Right renal pelvis (tissue), 4 donors: ENCODE data around the gene FSTL1. TPM values are rescaled to one million over a fixed set of nuclear protein-coding genes. Genes with fewer than 3 reads are reported as not detected.

Experiments
- DNase-seq, 4 donors: peaks; one replicate each; pipeline ENCODE4 v3.0.0-alpha.2; 2013; ENCODE audit warnings: low read depth in 4 of 4, low spot score in 3 of 4, missing footprints in 1 of 4
- polyA plus RNA-seq, 4 donors: library from polyadenylated mRNA; unstranded; fragments of 120-200 nt; gene quantifications; one replicate each; pipeline ENCODE4 v1.2.1, GENCODE V29; 2013; ENCODE audit not compliant: insufficient read length in 4 of 4

FSTL1 gene, protein sequence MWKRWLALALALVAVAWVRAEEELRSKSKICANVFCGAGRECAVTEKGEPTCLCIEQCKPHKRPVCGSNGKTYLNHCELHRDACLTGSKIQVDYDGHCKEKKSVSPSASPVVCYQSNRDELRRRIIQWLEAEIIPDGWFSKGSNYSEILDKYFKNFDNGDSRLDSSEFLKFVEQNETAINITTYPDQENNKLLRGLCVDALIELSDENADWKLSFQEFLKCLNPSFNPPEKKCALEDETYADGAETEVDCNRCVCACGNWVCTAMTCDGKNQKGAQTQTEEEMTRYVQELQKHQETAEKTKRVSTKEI
- 100 to 1,000 TPM; 489 to 594 (median 561) TPM for polyA plus RNA-seq

DNA sequence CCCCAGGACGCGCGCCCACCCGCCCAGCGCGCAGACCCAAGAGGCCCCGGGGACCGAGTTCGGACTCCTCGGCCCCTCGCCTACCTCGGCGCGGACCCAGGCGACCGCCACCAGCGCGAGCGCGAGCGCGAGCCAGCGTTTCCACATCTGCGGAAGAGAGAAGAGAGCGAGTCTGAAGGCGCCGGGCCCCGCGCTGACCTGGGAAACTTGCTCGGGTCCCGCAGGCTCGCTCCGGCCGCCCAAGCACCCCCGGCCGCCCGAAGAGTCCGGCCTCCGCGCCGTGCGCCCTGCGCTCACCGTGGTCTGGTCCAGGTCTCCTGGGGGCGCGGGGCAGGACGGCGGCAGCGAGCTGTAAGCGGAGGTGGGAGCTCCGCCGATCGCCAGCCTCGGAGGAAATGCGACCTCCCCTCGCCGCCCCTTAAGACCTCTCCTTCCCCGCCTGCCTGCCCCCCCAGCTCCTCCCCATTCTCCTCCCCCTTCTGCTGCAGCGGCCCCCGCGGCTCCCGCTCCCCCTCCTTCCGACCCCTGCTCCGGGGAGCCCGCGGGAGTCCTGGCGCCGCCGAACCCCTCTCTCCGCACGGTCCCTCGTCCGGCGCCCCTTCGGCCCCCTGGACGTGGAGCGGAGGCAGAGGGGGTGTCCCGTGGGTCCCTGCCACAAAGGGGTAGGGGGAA lies at the start of gene FSTL1:
TSS of gene FSTL1 (minus strand) at position 393 of the 672 bp plus-strand sequence. CDS start at position 147, 246 bp downstream.
- DNase-seq = peak in 3 of 4 donors; percentile 58 to 69 (median 62)

DNA sequence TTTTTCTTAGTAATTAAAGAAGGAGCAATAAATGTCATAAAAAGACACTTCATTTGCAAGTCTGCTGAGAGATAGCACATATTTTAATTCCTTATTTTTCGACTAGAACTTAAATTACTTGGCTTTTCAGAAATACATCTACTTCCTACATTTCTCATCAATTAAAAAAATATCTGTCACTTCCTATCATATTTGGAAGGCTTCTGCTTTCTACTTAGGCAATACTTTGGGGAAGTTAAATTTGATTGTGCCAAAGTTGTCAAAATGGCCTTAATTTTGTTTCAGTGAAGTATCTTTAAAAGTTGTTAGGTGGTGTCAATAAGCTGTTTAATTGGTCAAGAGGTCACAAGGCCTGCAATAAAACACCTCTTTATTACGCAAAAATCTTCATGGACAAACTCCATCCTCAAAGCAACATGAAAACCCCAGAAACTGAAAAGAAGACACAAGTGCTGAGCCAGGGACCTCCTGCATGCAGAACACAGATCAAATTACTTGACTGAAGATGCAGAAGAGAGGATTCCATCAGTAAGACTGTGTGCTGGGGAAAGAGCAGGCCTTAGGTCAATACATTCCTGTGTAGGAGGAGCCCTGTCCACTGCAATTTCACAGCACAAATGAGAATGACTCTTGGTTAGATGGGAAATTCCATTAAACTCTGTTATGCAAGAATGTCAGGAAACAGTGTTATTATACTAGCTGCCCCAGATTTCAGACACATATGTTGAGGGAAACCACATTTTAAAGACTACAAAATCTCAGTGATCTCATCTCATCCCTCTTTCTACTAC lies 48.0 kb upstream of the FSTL1 start:
- peak in 3 of 4 donors; percentile 45 to 56 (median 54) for DNase-seq

DNA sequence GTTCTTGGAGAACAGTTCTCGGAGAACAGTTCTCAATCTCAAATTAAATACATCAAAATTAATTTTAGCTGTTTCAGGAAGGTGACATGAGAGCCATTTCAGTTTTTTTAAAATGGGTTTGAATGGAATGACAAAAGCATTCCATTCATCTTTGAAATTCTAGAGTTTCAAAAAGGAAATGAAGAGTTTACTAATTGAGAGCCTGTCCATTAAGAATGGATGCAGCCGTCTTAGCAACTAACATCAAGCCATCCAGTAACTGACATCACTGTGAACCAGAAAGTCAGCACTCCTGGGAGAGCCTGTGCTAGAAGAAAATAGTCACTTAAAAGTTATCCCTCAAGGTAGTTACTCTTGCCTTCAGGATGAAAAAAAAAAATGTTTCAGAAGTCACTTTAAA lies 47.0 kb upstream of the FSTL1 start:
- no peak for DNase-seq

DNA sequence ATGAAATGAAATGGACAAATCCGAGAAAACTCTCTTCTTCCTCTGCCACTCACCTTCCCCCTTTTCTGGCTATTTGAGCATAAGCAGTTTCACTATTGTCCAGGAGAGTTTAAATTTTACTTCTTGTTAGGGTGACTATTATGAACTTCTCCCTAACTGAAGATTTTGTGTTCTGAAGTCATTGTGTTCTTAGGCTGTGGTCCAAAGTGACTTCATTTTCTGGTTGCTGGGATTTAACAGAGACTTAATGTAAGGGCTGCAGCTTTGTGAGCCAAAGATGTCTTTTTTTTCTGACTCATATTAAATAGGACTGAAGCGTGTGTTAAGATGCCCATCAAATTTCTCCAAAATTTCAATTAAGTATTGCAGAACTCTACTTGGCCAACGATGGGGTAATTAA lies 46.5 kb upstream of the FSTL1 start:
- DNase-seq = peak; percentile 43 to 67 (median 64)

DNA sequence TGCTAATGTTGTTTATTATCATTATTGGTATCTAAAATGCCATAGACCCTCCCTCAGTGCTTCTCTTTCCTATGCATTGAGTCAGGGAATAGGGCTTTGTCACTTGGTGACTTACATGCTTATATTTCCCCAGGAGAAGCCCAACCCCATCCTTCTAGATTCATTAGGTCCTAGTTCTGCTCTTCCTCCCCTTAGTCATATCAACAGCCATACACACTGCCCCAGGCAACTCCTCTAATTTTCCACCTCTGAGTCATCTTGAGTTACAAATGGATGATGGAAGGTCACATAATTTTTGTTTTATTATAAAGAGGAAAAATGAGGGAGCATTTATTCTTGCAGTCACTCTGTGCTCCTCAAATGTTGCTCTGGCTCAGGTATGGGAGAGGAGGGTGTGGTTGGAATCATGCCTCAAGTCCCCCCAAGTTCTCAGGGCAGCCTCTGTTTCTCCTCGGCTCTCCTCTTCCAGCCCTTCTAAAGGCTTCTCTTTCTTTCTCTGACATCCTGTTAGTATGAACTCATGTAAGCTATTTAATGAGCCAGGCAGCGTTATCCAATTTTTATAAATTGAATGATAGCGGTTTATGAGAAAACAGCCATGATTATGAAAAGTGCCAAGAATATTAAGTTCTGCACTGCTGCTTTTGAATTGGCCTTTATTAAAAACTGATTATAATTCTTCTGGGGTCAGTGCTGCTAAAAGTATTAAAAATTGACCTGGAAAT lies 45.6 kb upstream of the FSTL1 start:
- DNase-seq = no peak

DNA sequence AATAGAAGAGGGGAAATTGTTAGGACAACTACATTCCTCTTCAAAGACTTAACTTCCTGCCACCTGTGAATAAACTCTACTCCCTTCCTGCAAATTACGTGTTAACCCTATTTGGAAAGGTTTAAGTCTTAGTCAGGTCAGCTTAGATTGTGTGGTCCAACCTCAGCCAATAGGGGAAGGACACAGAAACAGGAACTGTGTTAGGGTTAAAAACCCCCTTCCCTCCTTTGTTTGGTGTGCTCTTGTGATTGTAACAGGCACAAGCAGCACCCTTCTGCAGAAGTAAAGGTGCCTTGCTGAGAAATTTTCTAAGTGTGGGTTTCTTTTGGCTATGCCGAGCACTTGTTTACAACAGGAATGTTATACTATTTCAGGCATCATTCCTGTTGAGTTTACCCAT lies 45.0 kb upstream of the FSTL1 start:
- no peak for DNase-seq

DNA sequence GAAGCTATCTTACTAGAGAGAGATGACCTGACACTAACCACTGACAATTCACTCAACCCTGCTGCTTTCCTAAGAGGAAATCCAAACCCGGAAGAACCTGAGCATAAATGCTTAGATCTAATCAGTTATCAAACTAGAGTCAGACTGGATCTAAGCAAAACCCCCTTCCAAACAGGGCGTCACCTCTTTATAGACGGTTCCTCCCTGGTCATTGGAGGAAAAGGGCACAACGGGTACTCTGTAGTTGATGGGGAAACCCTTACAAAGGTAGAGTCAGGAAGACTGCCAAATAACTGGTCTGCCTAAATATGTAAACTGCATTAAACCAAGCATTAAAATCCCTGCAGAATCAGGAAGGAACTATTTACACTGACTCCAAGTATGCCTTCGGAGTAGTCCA lies 41.3 kb upstream of the FSTL1 start:
- DNase-seq = no peak

DNA sequence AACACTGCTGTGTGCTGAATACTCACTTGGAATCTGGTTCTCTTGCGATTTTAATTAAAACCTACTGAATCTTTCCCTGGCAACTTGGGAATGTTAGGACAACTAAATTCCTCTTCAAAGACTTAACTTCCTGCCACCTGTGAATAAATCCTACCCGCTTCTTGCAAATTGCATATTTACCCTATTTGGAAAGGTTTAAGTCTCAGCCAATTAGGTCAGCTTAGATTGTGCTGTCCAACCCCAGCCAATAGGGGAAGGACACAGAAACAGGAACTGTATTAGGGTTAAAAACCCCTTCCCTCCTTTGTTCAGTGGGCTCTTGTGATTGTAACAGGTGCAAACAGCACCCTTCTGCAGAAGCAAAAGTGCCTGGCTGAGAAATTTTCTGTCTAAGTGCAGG lies 38.6 kb upstream of the FSTL1 start:
- DNase-seq = no peak

DNA sequence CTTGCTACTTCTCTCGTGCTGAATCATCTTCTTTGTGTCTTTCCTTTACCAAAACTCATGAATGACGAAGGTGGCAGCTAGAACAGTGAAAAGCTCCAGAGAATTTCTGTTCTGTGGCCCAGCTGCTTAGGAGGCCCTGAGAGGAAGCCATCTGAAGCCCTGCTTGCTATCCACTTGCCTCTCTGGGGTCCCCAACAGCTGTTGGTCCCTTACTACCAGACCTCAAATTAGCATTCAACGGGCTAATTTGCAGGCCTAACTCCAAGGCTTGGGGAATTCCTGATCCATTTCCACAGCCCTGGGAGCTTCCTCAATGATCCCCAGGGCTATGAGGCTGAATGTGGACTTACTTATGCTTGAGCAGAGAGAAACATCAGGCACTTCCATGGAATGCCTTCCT lies 37.5 kb upstream of the FSTL1 start:
- no peak for DNase-seq

DNA sequence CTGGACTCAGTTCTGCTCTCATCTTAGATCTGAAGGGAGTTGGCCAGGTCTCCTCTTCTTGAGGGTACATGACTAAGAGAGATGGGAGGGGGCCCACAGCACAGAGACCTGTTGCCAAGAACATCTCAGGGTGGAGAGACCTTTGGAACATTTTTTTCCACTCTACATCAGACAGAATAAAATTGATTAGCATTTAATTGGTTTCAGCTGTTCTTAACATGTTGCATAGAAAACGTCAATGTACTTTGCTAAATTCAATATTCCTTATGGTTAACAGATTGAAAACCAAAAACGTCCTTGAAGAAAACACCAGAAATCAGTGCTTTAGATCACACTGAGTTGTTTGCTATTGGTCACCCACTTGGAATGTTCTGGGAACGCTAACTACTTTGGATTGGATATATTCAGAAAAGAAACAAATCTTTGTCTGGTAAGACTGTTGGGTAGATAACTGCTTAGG lies 36.4 kb upstream of the FSTL1 start:
- DNase-seq = no peak

DNA sequence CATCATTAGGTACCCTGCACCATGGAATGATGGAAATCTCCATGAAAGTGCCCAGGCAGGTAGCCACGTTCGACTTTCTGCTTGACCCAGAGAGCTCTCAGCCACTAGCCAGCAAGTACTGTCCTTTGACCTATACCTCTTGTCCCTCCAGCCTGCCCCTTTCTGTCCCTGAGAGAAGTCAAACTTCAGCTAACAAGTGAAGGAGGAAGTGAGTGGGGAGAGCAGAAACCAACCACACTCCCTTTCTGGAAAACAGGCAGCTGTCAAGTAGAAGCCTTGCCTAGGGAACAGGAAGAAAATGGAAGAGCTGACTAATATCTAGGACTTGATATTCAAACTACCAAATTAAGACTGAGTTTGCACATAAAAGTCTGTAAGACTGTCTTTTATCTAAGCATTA lies 30.3 kb upstream of the FSTL1 start:
- DNase-seq = no peak

DNA sequence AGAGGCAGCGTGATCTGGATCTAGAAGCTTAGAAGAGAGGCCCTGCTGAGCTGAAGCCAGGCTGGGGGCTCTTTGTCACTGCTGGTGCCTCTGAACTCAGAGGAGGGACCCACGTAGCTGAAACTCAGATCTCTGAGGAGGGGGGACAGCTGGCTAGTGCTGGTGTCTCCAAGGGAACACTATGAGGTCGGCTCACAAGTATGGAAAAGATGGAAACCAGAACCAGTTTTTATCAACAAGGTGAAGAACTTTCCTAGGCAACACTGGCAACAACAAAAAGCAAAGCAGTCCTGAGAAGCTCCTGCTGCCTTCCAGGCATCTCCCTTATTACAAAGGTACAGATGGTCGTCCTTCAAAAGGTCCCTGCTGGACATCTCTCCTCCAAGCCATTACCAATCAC lies 27.0 kb upstream of the FSTL1 start:
- DNase-seq = no peak

DNA sequence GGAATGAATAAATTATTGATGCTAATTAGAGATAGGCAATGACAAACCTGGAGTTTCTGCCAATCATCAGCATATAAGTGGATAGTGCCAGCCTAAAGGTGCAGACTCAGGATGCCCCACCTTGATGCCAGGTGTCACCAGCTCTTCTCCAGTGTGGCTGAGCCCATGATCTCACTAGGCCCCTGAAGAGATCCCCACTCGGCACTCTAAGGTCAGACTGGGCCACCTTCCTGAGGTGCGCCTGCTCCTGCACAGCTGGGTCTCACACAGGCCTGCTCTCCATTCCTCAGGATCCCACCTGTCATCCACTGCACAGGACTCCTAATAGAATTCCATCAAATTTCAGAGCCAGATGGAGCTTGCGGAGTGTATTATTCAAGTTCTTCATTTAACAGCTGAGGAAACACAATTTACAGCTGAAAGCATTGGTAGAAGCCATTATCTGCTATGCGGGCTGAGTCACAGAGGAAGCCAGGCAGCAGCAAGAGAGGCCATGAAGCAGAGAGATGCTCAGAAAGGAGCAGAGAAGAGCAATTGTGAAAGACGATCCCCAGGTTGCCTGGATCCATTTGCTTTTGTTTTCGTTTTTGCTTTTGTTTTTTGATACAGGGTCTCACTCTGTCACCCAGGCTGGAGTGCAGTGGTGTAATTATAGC lies 25.1 kb upstream of the FSTL1 start:
- DNase-seq = no peak

DNA sequence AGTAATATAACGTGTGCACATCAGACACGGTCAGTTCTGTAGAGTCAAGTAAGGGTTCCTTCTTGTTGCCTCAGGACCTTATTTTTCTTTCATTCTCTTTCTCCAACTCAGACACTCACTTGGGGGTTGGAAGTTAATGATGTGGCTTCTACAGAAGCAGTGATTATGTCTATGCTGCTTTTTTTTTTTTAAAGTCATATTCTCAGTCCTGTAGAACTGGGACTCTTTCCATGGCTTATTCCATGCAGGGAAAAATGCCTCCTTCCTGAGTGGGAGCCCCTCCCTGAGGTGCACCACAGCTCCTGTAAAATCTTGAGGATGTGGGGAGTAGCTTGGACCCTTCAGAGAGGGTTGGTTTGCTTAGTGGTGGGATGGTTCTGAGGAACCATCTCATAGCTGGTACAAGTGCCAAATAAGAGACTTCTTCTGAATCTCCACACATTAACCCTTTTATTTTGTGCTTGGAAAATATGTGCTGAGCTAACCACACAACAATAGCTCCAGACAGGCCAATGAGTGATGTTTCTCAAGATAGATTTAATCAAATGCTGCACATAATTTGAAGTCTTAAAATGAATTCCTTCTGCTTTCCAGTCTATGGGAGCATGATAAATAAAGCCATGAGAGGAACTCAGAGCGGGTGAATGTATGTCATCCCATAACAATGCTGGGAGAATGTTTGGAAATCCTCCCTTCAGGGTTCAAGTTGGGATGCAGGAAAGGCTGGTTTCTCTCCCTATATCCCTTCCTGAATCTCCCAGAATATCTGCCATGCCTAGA lies 23.3 kb upstream of the FSTL1 start:
- no peak for DNase-seq

DNA sequence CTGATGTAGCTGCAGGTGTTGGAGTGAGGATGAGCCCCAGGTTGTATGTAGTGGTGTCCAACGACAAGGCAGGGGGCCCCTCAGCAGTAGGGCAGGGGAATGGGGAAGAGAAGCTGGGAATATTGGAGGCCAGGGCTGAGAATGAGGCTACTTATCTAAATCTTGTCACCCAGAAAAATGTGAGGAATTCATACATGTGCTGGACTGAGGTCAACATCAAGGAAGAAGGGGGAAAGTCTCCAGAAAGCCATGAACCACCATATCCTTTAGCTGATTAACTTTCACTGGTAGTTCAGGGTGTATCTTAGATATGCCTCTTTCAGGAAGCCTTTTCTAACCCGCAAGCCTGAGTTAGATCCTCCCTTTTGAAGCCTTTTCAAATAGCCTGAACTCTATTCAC lies 22.6 kb upstream of the FSTL1 start:
- no peak for DNase-seq

DNA sequence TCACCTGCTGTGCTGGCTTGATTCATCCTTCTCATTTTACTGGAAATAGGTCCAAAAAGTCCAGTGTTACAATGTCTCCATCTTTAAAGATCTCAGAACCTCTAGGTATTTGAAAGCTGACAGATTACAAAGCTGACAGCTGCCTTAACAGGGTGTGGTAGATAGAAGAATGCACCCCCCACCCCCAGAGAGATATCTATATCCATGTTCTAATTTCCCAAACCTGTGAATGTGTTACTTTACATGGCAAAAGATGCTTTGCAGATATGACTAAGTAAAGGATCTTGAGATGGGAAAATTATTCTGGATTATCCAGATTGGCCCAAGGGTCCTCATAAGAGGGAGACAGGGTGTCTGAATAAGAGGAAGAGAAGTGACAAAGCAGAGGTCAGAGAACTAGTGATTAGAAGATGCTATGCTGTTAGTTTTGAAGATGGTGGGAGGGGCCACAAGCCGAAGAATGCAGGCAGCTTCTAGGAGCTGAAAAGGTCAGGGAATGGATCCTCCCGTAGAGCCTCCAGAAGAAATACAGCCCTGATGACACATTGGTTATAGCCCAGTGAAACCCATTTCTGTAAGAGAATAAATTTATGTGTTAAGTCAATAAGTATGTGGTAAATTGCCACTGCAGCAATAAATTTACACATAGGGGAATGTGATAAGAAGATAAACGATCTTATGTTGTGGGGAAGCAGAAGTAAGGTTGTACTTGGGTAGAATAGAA lies 21.5 kb upstream of the FSTL1 start:
- DNase-seq = no peak

DNA sequence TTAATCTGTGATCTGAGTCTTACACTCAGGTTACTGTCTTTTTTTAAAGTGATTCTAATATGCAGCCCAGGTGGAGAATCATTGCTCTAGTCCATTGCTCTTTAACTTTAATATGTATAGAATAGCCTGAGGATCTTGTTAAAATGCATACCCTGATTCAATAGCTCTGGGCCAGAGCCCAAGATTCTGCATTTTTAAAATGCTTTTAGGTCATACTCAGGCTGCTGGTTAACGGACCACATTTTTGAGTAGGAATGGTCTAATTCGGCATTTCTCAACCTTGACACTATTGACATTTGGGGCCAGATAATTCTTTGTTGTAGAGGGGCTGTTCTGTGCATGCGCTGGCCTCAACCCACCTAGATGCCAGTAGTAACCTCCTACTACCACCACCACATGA lies 20.9 kb upstream of the FSTL1 start:
- no peak for DNase-seq

DNA sequence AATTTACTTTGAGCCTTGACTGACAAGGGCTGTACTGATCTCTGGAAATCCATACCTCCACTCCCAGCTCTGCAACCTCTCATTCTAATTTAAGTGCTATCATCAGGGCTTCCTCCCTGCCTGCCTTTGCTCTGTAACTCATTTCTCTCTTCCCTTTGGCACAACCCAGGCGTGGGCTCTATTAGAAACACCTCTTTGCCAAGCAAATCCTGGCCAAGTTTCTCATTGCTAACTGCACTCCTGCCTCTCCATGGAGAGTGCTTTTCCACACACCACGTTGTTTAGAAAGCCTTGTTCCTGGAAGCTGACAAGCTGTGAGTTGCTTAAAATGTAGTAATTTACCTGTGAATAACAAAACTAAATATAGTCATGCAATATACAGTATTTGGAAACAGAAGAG lies 20.1 kb upstream of the FSTL1 start:
- no peak for DNase-seq

DNA sequence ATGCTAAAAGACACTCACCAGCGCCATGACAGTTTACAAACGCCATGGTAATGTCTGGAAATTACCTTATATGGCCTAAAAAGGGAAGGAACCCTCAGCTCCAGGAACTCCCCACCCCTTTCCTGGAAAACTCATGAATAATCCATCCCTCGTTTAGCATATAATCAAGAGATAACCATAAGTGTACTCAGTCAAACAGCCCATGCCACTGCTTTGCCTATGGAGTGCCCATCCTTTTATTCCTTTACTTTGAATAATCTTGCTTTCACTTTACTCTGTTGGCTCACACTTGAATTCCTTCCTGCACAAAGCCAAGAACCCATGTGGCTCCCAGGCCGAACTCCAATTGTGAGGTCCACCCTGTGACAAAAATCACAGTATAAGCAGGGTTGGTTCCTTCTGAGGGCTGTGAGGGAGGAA lies 19.1 kb upstream of the FSTL1 start:
- DNase-seq = no peak
